Embryonic facial prominence (tissue), 1 donor: ENCODE results near the gene KIRREL1.

Experiments used
- DNase-seq: peaks from one replicate; pipeline ENCODE4 v3.0.0-alpha.2; 2016; ENCODE audit errors: extremely low spot score

Gene KIRREL1

GRCh38 chr1:158007180-158007579 is 13.7 kb downstream of the KIRREL1 start:
- no peak for DNase-seq

GRCh38 chr1:158007667-158008386 is 14.4 kb downstream of the KIRREL1 start:
- DNase-seq = no peak

DNA sequence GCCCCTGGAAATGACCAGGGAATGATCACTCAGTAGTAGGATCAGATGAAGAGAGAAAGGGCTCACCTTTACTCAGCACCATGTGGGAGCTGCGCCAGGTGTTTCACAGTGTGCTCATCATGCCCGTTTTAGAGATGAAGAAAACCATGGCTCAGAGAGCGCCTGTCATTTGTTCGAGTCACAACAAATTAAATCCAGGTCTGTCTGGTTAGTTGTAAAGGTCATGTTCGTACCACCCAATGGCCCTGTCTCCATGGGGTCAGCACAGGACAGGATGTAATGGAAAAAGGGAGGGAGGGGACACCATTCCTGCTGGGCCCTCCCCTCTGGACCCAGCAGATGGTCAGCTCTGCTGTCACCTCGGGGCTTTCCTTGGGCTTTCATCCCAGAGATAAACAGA is 15.2 kb downstream of the KIRREL1 start:
- no peak for DNase-seq

- no peak for DNase-seq
These were observed 18.3 kb downstream of the KIRREL1 start for GRCh38 chr1:158011714-158012113.

- DNase-seq = peak; percentile 81
These were observed 20.6 kb downstream of the KIRREL1 start for GRCh38 chr1:158013840-158014730.

DNA sequence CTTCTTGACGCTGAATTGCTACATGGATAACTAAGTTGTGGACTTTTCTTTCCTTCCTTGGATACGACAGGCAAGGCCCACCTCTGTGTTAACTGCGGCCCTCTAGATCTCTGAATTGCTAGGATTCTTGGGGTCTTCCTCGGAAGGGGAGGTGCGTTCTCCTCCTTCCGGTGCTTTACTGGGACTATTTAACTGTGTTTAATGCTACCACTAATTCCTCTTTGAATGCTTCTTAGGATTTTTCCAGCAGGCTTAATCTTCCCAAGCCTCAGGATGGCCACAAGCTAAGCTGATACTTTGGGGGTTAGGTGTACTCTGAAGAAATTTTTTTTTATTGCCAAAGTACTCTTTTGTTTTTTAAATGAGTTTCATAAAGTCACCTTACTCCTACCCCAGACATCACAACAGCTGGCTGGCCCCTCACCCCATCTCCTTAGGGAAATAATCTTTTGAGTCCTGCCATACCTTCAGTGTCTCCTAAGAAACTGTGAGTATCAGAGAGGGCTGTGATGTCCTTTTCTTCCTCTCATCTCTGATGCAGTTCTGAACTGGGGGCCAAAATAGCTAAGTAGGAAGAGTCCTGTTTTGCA is 21.4 kb downstream of the KIRREL1 start:
- DNase-seq = no peak

DNA sequence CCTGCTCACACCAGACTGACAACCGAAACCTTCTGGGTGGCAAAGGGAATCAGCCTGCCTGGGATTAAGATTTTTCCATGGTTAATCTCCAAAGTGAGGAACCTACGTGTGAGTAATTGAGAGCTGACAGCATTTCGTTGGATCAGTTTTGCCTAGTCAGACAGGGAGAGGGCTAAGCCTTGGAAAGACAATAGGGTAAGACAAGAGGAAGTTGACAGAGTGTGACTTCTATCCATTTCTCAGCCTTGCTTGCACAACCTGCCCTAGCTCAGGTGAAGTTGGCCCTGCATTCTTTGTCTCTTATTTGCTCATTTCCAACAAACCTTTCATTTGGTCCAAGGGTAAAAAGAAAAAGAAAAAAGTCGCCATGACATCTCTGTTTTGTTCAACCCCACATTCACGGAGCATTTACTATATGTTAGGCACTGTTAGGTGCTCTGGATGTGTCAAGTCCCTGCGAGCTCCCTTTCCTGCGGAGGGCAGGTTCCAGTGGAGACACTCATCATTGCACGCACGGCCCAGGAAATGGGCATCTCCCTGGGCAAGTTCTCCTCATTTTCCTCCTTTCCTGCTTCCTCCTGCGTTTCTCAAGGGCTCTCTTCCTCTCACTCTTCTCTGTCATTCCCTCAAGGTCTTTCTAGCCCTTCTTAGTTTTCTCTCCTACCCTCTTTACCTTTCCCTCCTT is 23.3 kb downstream of the KIRREL1 start:
- DNase-seq = no peak

DNA sequence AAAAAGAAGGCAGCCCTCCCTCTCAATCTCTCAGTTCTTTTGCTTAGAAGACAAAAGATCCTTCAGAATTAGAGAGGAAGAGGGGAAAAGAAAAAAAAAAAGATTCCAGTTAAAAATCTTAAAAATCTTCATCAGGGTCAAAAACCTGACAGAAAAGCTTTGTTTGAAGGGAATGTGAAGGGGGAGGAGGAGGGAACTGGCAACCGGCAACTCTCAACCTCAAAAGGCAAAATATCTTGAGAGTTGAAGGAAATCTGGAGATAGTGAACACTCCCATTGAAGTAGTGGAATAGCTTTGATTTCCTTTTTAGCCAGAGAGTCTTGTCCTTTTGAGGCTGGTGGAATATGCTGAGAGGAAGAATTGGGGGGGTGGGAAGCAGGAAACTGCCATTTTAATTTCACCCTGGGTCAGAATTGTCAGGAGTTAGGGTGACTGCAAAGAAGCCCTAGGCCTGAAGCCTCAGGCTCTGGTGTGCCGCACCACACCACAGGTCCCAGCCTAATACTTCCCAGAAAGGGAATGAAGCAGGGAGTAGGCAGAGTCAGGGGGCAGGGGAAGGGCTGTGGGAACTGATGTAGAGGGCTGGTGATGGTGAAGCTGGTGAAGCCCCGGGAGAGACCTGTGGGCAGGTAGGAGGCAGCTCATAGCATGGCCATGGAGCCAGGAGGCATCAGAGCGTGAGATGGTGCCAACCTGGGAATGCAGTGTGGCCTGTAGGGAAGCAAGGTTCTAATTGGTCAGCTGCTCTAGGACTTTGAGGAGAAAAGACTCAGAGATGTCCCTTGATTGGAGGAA is 24.6 kb downstream of the KIRREL1 start:
- DNase-seq = no peak

- DNase-seq = peak; percentile 89
These were observed 25.9 kb downstream of the KIRREL1 start for GRCh38 chr1:158019171-158019868.

DNA sequence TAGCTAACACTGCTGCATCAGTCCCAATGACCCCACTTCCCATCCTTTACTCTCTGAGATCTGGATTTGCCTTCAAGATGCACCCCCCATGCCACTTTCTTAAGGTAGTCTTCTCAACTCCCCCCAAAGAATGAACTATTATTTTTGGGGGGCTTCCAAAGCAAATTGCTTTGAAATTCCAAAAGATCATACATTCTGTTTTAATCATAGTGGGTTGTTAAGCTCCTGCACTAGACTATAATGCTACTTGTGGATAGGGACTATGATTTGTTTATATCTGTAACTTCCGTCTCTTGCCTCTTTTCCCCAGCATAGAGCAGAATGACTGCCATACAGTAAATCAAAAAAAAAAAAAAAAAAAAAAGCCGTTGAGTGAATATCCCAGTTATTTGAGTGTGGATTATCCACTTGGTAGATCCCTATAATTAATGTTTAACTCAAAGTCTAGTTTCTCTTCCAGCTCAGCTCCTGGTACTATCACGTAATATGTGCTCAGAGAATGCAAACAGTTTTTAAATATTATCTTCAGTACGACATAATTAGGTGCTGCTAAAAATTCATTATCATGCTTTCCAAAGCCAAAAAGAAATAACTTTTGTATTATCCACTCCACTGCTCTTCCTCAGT is 26.9 kb downstream of the KIRREL1 start:
- no peak for DNase-seq

- no peak for DNase-seq
These were observed 27.6 kb downstream of the KIRREL1 start for GRCh38 chr1:158020886-158021620.

DNA sequence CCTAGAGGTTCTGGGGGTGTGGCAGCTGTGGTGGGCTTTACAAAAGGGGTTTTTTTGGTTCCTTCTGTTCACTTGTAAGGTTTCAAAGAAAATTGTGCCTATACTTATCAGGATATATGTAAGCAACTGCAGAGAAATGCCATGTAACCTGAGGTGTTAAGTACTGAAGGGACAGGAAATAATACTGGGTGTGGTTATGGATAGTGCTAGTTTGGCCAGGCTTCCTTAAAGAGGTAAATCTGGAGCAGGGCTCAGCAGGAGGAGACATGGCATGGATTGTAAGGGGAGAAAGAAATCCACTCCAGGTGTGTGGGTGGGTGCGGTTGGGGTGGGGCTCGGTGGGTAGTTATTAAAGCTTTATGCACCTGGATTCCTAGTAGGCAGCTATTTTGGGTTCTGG is 28.3 kb downstream of the KIRREL1 start:
- no peak for DNase-seq

DNA sequence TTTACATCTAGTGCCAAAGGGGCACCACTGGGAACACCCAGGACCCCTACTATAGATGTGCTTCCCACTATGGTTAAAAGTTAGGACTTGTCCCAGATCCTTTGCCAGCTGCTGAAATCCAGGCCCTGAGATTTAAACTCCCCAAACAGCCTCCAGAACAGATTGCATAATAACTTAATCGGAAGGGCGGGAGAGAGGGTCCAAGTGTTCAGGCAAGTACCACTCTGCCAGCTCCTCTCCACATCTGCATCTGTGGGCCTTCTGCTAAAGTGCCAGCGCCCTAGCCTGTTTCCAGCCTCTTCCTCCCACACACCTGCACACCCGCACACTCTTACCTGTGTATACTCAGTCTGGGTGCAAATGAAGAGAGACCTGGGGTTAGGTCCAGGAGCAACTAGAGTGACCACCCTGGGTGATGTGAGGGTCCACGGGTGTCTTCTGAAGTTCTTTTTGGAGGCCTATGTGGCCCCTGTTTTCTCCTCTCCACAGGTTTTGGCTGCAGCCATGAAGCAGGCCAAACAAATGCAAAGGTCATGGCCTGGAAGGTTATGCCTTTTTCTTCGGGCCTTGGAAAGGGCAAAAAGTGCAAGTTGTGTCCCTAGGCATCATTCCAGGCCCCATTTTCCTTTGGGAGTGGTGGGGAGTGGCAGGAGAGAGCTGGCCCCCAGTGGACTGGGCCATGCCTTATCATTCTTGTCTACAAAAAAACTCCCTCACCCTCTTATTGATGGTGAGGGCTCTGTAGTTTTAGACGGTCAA is 29.3 kb downstream of the KIRREL1 start:
- DNase-seq = no peak

- DNase-seq = no peak
These were observed 31.3 kb downstream of the KIRREL1 start for GRCh38 chr1:158024737-158025136.

DNA sequence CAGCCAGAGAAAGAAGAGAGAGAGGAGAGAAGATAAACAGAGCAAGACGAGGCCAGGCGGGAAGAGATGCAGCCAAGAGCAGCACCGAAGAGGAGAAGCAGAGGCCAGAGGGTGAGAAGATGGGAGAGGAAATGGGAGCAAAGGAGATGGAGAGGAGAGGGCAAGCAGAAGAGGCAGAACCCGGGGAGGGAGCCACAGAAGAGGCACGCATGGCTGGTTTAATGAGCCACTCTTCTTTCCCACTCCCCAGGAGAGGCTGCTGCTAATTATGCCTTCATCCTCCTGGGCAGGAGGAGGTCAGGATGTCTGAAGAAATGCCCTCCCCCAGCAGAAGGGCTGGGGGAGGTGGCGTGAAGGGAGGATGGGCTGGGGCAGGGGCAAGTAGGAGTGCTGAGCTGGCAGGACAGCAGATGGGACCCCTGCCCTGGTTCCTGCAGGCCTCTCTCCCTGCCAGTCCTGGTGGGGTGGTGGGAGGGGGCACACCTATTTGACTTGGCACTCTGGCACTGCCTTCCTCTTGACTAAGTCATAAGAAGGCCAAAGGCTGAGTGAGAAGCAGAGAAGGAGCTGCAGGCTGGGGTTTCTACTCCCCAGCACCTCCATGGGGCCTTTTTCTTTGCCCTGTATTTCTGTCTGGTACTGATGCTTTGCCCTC is 32.3 kb downstream of the KIRREL1 start:
- no peak for DNase-seq

- DNase-seq = no peak
These were observed 33.2 kb downstream of the KIRREL1 start for GRCh38 chr1:158026651-158027050.

- no peak for DNase-seq
These were observed 34.1 kb downstream of the KIRREL1 start for GRCh38 chr1:158027508-158027907.

DNA sequence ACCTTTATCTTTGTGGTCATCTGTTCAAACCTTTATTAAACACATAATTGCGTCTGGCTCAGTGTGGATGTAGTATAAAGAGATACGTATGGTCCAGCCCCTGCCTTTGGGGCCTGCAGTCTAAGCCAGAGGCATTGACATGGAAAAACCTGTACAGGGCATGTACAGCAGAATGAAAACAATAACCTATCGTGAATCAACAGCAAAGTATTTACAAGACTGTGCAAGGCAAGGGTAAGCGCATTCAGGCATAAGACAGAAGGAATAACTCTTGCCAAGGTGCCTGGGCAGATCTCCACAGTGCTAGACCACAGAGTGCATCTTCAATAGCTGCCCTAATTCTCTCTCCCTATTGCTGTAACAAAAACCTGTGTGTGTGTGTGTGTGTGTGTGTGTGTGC is 35.5 kb downstream of the KIRREL1 start:
- no peak for DNase-seq
